GM18951 (cell line): ENCODE results near the gene TMEM178B.

ENCODE experiments used
- POLR2A ChIP-seq: IDR thresholded peaks from 4 replicates; pipeline ENCODE4 v1.6.1; 2011; ENCODE audit warnings: mild to moderate bottlenecking; ENCODE audit not compliant: insufficient read length, insufficient read depth; ENCODE audit errors: extremely low read depth
- in situ Hi-C: fragments of 300-500 bp; cut with MboI; formaldehyde crosslinking; loops from one replicate; pipeline ENCODE4 v1.12.0; 2022; ENCODE audit warnings: low sequenced_read_pairs, mixed read lengths, inconsistent platforms; ENCODE audit not compliant: unreplicated experiment

Gene TMEM178B

GRCh38 chr7:141444961-141445360 lies 371.1 kb downstream of the TMEM178B start:
- no peak for TF ChIP-seq POLR2A
- in situ Hi-C loops, result no loop called here

GRCh38 chr7:141451232-141451631 lies 377.4 kb downstream of the TMEM178B start:
- in situ Hi-C loops, result no loop called here
- TF ChIP-seq POLR2A, result no peak

- in situ Hi-C loops, result no loop called here
Observed at GRCh38 chr7:141452911-141453310, 379.0 kb downstream of the TMEM178B start.

GRCh38 chr7:141454338-141454737 lies 380.5 kb downstream of the TMEM178B start:
- in situ Hi-C loops, result no loop called here

More at GRCh38 chr7:141452911-141453310, 379.0 kb downstream of the TMEM178B start:
- TF ChIP-seq POLR2A, result no peak

GRCh38 chr7:141455723-141456122 lies 381.9 kb downstream of the TMEM178B start:
- in situ Hi-C loops, result no loop called here
- TF ChIP-seq POLR2A, result no peak

More at GRCh38 chr7:141454338-141454737, 380.5 kb downstream of the TMEM178B start:
- no peak for TF ChIP-seq POLR2A

GRCh38 chr7:141456298-141456697 lies 382.4 kb downstream of the TMEM178B start:
- TF ChIP-seq POLR2A, result no peak
- in situ Hi-C loops, result no loop called here

GRCh38 chr7:141456711-141457110 lies 382.8 kb downstream of the TMEM178B start:
- in situ Hi-C loops, result no loop called here
- TF ChIP-seq POLR2A, result no peak

GRCh38 chr7:141460781-141461715 lies 387.2 kb downstream of the TMEM178B start:
- in situ Hi-C loops, result no loop called here
- no peak for TF ChIP-seq POLR2A

GRCh38 chr7:141461924-141462323 lies 388.1 kb downstream of the TMEM178B start:
- no peak for TF ChIP-seq POLR2A
- in situ Hi-C loops, result no loop called here

- in situ Hi-C loops, result no loop called here
- no peak for TF ChIP-seq POLR2A
Observed at GRCh38 chr7:141462958-141463357, 389.1 kb downstream of the TMEM178B start.

- TF ChIP-seq POLR2A, result no peak
- in situ Hi-C loops, result no loop called here
Observed at GRCh38 chr7:141463986-141464385, 390.1 kb downstream of the TMEM178B start.

- in situ Hi-C loops, result no loop called here
- TF ChIP-seq POLR2A, result no peak
Observed at GRCh38 chr7:141464551-141464950, 390.7 kb downstream of the TMEM178B start.

- in situ Hi-C loops, result no loop called here
Observed at GRCh38 chr7:141466151-141466904, 392.5 kb downstream of the TMEM178B start.

More at GRCh38 chr7:141466151-141466904, 392.5 kb downstream of the TMEM178B start:
- TF ChIP-seq POLR2A, result no peak
